ENCODE data around the gene ELMO3. TPM values are rescaled to one million over a fixed set of nuclear protein-coding genes. Genes with fewer than 3 reads are reported as not detected.

The ELMO3 gene
- total RNA-seq, 1 donor from 2014 or later: not detected

DNA sequence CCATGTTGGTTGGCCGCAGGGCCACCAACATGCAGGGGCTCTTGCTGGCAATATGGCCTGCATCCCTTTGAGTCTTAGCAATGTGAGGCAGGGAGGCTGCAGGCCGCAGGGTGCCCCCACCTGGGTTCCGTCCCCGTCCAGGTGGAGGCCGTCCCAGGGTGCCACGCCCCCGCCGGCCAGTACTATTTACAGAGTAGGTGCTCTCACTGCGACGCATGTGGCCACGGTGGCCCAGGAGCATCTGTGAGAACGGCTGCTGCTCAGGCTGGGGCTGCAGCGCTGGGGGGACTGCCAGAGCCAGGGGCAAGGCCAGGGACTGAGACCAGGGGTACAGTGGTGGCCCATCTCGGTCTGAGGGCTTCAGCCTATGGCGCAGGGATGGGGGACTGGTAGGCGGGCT is 18.8 kb upstream of the ELMO3 start:
- H3K9me3 Mint-ChIP-seq: no peaks in the 10 kb centered on the region
- Histone ChIP-seq H3K4me3 (no peak overlapping the region), H3K27me3 (peaks cover 57% of the 10 kb centered on the region), H3K79me2 (ENCODE audit: low read depth) (peaks cover 11% of the 10 kb centered on the region), H3K9ac (no peak overlapping the region), H3K4me1 (peaks cover 12% of the 10 kb centered on the region), H3F3A (ENCODE audit: low read depth) (peaks cover 15% of the 10 kb centered on the region), H3K4me2 (no peak overlapping the region), H3K27ac (no peak overlapping the region), H2AFZ (replicated peaks) (no peak overlapping the region), H4K20me1 (ENCODE audit: low read depth) (peaks cover 61% of the 10 kb centered on the region), H3K36me3 (no peaks in the 10 kb centered on the region), H3K9me3 (ENCODE audit: low read depth) (no peaks in the 10 kb centered on the region)
- no peak overlapping the region for H3K4me3 Mint-ChIP-seq
- TF ChIP-seq, protein P1, sequence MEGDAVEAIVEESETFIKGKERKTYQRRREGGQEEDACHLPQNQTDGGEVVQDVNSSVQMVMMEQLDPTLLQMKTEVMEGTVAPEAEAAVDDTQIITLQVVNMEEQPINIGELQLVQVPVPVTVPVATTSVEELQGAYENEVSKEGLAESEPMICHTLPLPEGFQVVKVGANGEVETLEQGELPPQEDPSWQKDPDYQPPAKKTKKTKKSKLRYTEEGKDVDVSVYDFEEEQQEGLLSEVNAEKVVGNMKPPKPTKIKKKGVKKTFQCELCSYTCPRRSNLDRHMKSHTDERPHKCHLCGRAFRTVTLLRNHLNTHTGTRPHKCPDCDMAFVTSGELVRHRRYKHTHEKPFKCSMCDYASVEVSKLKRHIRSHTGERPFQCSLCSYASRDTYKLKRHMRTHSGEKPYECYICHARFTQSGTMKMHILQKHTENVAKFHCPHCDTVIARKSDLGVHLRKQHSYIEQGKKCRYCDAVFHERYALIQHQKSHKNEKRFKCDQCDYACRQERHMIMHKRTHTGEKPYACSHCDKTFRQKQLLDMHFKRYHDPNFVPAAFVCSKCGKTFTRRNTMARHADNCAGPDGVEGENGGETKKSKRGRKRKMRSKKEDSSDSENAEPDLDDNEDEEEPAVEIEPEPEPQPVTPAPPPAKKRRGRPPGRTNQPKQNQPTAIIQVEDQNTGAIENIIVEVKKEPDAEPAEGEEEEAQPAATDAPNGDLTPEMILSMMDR (IDR thresholded peaks at IDR 0.05): no peak
- TF ChIP-seq EZH2 (IDR thresholded peaks at IDR 0.05) (no peak), EZH2phosphoT487 (IDR thresholded peaks at IDR 0.05) (no peak)
- DNase-seq (ENCODE audit: low spot score): no peak
- peaks cover 7% of the 10 kb centered on the region for H3K4me1 Mint-ChIP-seq
- H3K36me3 Mint-ChIP-seq: peaks cover 4% of the 10 kb centered on the region
- peaks cover 23% of the 10 kb centered on the region for H3K27me3 Mint-ChIP-seq (ENCODE audit: insufficient read depth, low read depth)
- no peak overlapping the region for H3K27ac Mint-ChIP-seq

DNA sequence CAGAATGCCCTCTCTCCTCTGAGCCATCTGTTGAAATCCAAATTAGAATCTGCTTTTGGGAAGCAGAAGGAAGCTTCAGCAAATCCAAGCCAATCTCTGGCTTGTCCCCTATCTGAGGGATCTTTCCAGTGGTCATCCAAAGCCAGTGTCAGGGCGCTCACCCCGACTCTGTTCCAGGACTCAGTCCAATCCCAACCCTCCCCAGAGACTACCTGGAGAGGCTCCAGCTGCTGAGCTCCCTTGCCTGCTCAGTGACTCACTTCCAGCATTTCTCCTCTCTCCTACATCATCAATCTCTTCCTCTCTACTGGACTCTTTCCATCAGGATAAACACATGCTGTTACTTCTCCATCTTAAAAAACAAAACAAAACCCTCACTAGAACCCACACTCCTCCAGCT is 17.6 kb upstream of the ELMO3 start:
- Histone ChIP-seq H2AFZ (replicated peaks) (no peak overlapping the region), H3K27me3 (peaks cover 57% of the 10 kb centered on the region), H3F3A (ENCODE audit: low read depth) (peaks cover 15% of the 10 kb centered on the region), H3K4me3 (no peak overlapping the region), H3K36me3 (no peaks in the 10 kb centered on the region), H3K79me2 (ENCODE audit: low read depth) (peaks cover 11% of the 10 kb centered on the region), H3K4me2 (no peak overlapping the region), H3K27ac (no peak overlapping the region), H3K4me1 (peaks cover 12% of the 10 kb centered on the region), H3K9me3 (ENCODE audit: low read depth) (no peaks in the 10 kb centered on the region), H4K20me1 (ENCODE audit: low read depth) (peaks cover 62% of the 10 kb centered on the region), H3K9ac (no peak overlapping the region)
- no peak overlapping the region for H3K4me3 Mint-ChIP-seq
- DNase-seq (ENCODE audit: low spot score): no peak
- no peak overlapping the region for H3K27ac Mint-ChIP-seq
- H3K27me3 Mint-ChIP-seq (ENCODE audit: insufficient read depth, low read depth): peaks cover 21% of the 10 kb centered on the region
- H3K4me1 Mint-ChIP-seq: peaks cover 14% of the 10 kb centered on the region
- H3K36me3 Mint-ChIP-seq: peaks cover 1% of the 10 kb centered on the region
- TF ChIP-seq, protein P1 (IDR thresholded peaks at IDR 0.05): no peak
- no peak for TF ChIP-seq EZH2phosphoT487 (IDR thresholded peaks at IDR 0.05)
- TF ChIP-seq EZH2 (IDR thresholded peaks at IDR 0.05): no peak
- no peaks in the 10 kb centered on the region for H3K9me3 Mint-ChIP-seq

DNA sequence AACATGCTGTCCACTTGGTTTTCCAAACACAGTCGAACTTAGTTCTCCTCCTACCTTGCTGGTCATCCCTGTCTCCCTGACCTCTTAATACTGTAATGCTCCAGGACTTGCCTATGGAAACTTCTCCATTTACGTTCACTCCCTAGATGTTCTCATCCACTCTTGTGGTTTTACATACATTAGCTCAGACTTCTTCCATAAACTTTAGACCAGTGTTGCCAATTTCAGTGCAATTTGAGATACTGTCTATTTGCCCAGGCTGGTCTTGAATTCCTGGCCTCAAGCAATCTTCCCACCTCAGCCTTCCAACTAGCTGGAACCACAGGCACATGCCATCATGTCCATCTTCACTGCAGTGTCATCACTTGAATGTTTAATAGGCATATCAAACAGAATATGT is 16.6 kb upstream of the ELMO3 start:
- H3K4me1 ChIP-seq: peaks cover 12% of the 10 kb centered on the region

More for the DNA sequence above, 16.6 kb upstream of the ELMO3 start:
- H3K27me3 ChIP-seq: peaks cover 56% of the 10 kb centered on the region
- H3K4me3 ChIP-seq: no peak overlapping the region
- TF ChIP-seq, protein P1 (IDR thresholded peaks at IDR 0.05): no peak
- no peak for TF ChIP-seq EZH2 (IDR thresholded peaks at IDR 0.05)
- TF ChIP-seq EZH2phosphoT487 (IDR thresholded peaks at IDR 0.05): no peak
- H3K27ac ChIP-seq: no peak overlapping the region
- Mint-ChIP-seq H3K4me3 (no peak overlapping the region), H3K27me3 (ENCODE audit: insufficient read depth, low read depth) (peaks cover 21% of the 10 kb centered on the region), H3K4me1 (peaks cover 14% of the 10 kb centered on the region), H3K9me3 (no peaks in the 10 kb centered on the region), H3K36me3 (peaks cover 1% of the 10 kb centered on the region), H3K27ac (no peak overlapping the region)
- H2AFZ ChIP-seq (replicated peaks): no peak overlapping the region
- peaks cover 15% of the 10 kb centered on the region for H3F3A ChIP-seq (ENCODE audit: low read depth)
- H3K9ac ChIP-seq: no peak overlapping the region
- H4K20me1 ChIP-seq (ENCODE audit: low read depth): peaks cover 57% of the 10 kb centered on the region
- H3K4me2 ChIP-seq: peak overlapping the region; percentile 96
- no peaks in the 10 kb centered on the region for H3K36me3 ChIP-seq
- DNase-seq (ENCODE audit: low spot score): no peak
- H3K79me2 ChIP-seq (ENCODE audit: low read depth): peaks cover 11% of the 10 kb centered on the region
- no peaks in the 10 kb centered on the region for H3K9me3 ChIP-seq (ENCODE audit: low read depth)

Data from neural progenitor cell (in vitro differentiated cells).